HEK293T (cell line): ENCODE measurements around the gene MYOF.

Experiments used
- BHLHE40 ChIP-seq: fragments of 450-650 bp; IDR thresholded peaks from 2 replicates; pipeline ENCODE4 v1.6.1; 2016; ENCODE audit warnings: mild to moderate bottlenecking, moderate library complexity, borderline replicate concordance
- ELF4 ChIP-seq: fragments of 450-650 bp; IDR thresholded peaks from 2 replicates; pipeline ENCODE4 v1.6.1; 2017; ENCODE audit warnings: antibody characterized with exemption
- FOXA1 ChIP-seq: fragments of 450-650 bp; IDR thresholded peaks from 2 replicates; pipeline ENCODE4 v1.6.1; 2016; ENCODE audit warnings: mild to moderate bottlenecking
- FOXK2 ChIP-seq: fragments of 450-650 bp; IDR thresholded peaks from 2 replicates; pipeline ENCODE4 v1.6.1; 2016; ENCODE audit warnings: mild to moderate bottlenecking
- FOXM1 ChIP-seq: fragments of 450-650 bp; IDR thresholded peaks from 2 replicates; pipeline ENCODE4 v1.6.1; 2017; ENCODE audit warnings: mild to moderate bottlenecking, borderline replicate concordance
- HDGF ChIP-seq: fragments of 450-650 bp; IDR thresholded peaks from 2 replicates; pipeline ENCODE4 v1.6.1; 2017; ENCODE audit warnings: antibody characterized with exemption, borderline replicate concordance
- L3MBTL2 ChIP-seq: fragments of 450-650 bp; conservative IDR thresholded peaks from 2 replicates; pipeline ENCODE4 v1.6.1; 2016; ENCODE audit warnings: mild to moderate bottlenecking
- LEF1 ChIP-seq: fragments of 450-650 bp; IDR thresholded peaks from 2 replicates; pipeline ENCODE4 v1.6.1; 2017; ENCODE audit warnings: mild to moderate bottlenecking, borderline replicate concordance
- NFRKB ChIP-seq: fragments of 450-650 bp; IDR thresholded peaks from 2 replicates; pipeline ENCODE4 v1.6.1; 2016; ENCODE audit warnings: mild to moderate bottlenecking, moderate library complexity
- SP1 ChIP-seq: fragments of 450-650 bp; IDR thresholded peaks from 2 replicates; pipeline ENCODE4 v1.6.1; 2017
- SUZ12 ChIP-seq: fragments of 450-650 bp; IDR thresholded peaks from 2 replicates; pipeline ENCODE4 v1.6.1; 2016; ENCODE audit warnings: mild to moderate bottlenecking
- ZNF384 ChIP-seq: fragments of 450-650 bp; IDR thresholded peaks from 2 replicates; pipeline ENCODE4 v1.6.1; 2016

DNA sequence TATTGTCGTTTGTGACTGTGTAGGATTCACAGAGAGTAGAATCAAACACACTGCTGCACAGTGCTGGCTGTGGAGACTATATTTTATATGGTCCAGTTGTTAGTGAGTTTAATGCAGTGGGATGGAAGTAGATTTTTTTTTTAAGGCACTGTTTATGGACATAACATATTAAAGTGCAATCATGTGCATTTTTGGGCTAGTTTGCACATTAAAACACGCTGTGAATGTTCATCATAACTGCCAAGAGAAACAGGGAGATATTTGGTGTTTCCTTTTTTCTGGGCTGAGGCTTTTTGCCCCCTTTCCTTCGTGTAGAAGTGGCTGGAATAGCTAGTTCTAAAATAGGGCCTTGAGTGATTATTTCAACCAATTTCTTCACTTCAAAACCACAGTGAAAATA, 139.2 kb downstream of the MYOF start:
- TF ChIP-seq SP1 (no peak), ZNF384 (no peak), BHLHE40 (no peak), HDGF (no peak), SUZ12 (no peak), FOXM1 (no peak), FOXK2 (no peak), L3MBTL2 (no peak), NFRKB (no peak), LEF1 (no peak), FOXA1 (no peak), ELF4 (no peak)
